ENCODE results near the gene CILP.

DNA sequence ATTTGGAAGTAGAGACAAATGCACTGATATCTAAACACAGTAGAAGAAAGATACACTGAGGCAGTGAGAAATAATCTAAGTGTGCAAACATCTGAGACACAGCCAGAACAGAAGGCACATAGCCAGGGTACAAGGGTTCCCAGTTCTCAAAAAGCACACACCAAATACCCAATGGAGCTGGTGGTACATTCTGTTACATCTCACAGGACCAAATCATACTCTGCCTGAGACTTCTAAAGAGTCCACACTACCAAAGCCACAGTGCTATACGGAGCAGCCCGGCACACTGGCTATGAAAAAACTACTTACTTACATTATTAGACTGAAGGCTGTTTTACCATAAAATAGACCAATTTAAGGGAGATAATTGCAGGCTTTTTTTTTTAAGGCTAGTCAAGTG, 45.4 kb downstream of the CILP start:
- TF ChIP-seq, protein P1, sequence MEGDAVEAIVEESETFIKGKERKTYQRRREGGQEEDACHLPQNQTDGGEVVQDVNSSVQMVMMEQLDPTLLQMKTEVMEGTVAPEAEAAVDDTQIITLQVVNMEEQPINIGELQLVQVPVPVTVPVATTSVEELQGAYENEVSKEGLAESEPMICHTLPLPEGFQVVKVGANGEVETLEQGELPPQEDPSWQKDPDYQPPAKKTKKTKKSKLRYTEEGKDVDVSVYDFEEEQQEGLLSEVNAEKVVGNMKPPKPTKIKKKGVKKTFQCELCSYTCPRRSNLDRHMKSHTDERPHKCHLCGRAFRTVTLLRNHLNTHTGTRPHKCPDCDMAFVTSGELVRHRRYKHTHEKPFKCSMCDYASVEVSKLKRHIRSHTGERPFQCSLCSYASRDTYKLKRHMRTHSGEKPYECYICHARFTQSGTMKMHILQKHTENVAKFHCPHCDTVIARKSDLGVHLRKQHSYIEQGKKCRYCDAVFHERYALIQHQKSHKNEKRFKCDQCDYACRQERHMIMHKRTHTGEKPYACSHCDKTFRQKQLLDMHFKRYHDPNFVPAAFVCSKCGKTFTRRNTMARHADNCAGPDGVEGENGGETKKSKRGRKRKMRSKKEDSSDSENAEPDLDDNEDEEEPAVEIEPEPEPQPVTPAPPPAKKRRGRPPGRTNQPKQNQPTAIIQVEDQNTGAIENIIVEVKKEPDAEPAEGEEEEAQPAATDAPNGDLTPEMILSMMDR (IDR thresholded peaks at IDR 0.05; ENCODE audit: insufficient read depth, low read length, poor library complexity, severe bottlenecking), result no peak
- no peak for TF ChIP-seq EZH2phosphoT487 (conservative IDR thresholded peaks at IDR 0.05; ENCODE audit: low read length)

All from SU-DHL-6 (cell line).